Tibial nerve (tissue), 4 donors: ENCODE measurements around the gene KAZN. TPM values are rescaled to one million over a fixed set of nuclear protein-coding genes. Genes with fewer than 3 reads are reported as not detected.

Source experiments
- DNase-seq, 2 donors: peaks; one replicate each; pipeline ENCODE4 v3.0.0-alpha.2; 2019; ENCODE audit warnings: low spot score in 2 of 2
- H3K27ac ChIP-seq, 4 donors: fragments of 200-600 bp; sonication (generic) in 3 of 4; one replicate each; pipeline ENCODE4 v1.5.1; 2017 to 2019; ENCODE audit warnings: mild to moderate bottlenecking in 1 of 4
- H3K27me3 ChIP-seq, 2 donors: fragments of 200-600 bp; sonication (generic) in 1 of 2; one replicate each; pipeline versions ENCODE4 v1.5.1 to v1.6.0; 2017 to 2019
- H3K36me3 ChIP-seq, 3 donors: fragments of 200-600 bp; sonication (generic); one replicate each; pipeline ENCODE4 v1.5.1; 2018 to 2019
- H3K4me1 ChIP-seq, 4 donors: fragments of 200-600 bp; sonication (generic) in 3 of 4; one replicate each; pipeline ENCODE4 v1.5.1; 2017 to 2019
- H3K4me3 ChIP-seq, 4 donors: fragments of 200-600 bp; sonication (generic) in 3 of 4; one replicate each; pipeline ENCODE4 v1.5.1; 2017 to 2019; ENCODE audit warnings: mild to moderate bottlenecking in 1 of 4, moderate library complexity in 1 of 4
- H3K9me3 ChIP-seq, 4 donors: fragments of 200-600 bp; sonication (generic) in 3 of 4; one replicate each; pipeline ENCODE4 v1.5.1; 2017 to 2019
- CTCF ChIP-seq, 5 experiments: fragments of 200-600 bp in 3 of 5; fragments of 450-650 bp in 2 of 5; sonication (generic) in 3 of 5; IDR thresholded peaks; one replicate each; pipeline ENCODE4 v1.5.1; 2016 to 2019; ENCODE audit warnings: antibody characterized with exemption in 5 of 5, mild to moderate bottlenecking in 3 of 5, moderate library complexity in 2 of 5
- EP300 ChIP-seq, 2 donors: sonication (generic); formaldehyde crosslinking; IDR thresholded peaks; one replicate each; pipeline ENCODE4 v1.6.1; 2017; ENCODE audit warnings: antibody characterized with exemption in 2 of 2, mild to moderate bottlenecking in 1 of 2
- POLR2A ChIP-seq, 2 donors: fragments of 450-650 bp; IDR thresholded peaks; one replicate each; pipeline ENCODE4 v1.6.1; 2017; ENCODE audit warnings: antibody characterized with exemption in 2 of 2, mild to moderate bottlenecking in 2 of 2, moderate library complexity in 2 of 2
- WGBS, 2 donors: methylation state at CpG; one replicate each; pipeline ENCODE4 v1.1.5; 2018; 5-methylcytosine and 5-hydroxymethylcytosine counted together
- total RNA-seq, 4 donors: library from RNA; depleted of rRNA; stranded (reverse); fragments of >200 nt; gene quantifications; one replicate each; pipeline ENCODE4 v1.1.0, GENCODE V29; 2016

Gene KAZN
- total RNA-seq, 4 donors from 2014 or later = 16.0 to 29.2 (median 22.2) TPM

- Histone ChIP-seq H3K4me3 (no peak overlapping the region), H3K27ac (no peak overlapping the region), H3K36me3 (peaks cover 0 to 11% (median 0%) of the 10 kb centered on the region in 3 donors), H3K4me1 (no peaks in the 10 kb centered on the region), H3K9me3 (peaks cover 0 to 23% (median 2%) of the 10 kb centered on the region in 4 donors), H3K27me3 (peaks cover 0 to 7% of the 10 kb centered on the region in 2 donors)
- TF ChIP-seq CTCF (IDR thresholded peaks at IDR 0.05) (no peak), EP300 (IDR thresholded peaks at IDR 0.05) (no peak), POLR2A (IDR thresholded peaks at IDR 0.05) (no peak)
- 81 to 83% methylated on average over 4 of the region's 4 CpGs for WGBS, 2 donors
- DNase-seq = no peak
These were observed 503.3 kb downstream of the KAZN start for GRCh38 chr1:15101801-15102200.

- WGBS, 2 donors = 81 to 89% methylated on average over 8 to 9 of the region's 9 CpGs
- H3K27me3 ChIP-seq = peaks cover 0 to 7% of the 10 kb centered on the region in 2 donors
- no peaks in the 10 kb centered on the region for H3K4me1 ChIP-seq
- H3K4me3 ChIP-seq = no peak overlapping the region
- TF ChIP-seq POLR2A (IDR thresholded peaks at IDR 0.05) (no peak), EP300 (IDR thresholded peaks at IDR 0.05) (no peak), CTCF (IDR thresholded peaks at IDR 0.05) (no peak)
- H3K9me3 ChIP-seq = peaks cover 0 to 23% (median 2%) of the 10 kb centered on the region in 4 donors
- no peak for DNase-seq
- H3K27ac ChIP-seq = no peak overlapping the region
- peaks cover 0 to 11% (median 0%) of the 10 kb centered on the region in 3 donors for H3K36me3 ChIP-seq
These were observed 504.2 kb downstream of the KAZN start for GRCh38 chr1:15102646-15103045.

- H3K4me3 ChIP-seq = no peak overlapping the region
- H3K27ac ChIP-seq = no peak overlapping the region
- H3K4me1 ChIP-seq = no peaks in the 10 kb centered on the region
- no peak for DNase-seq
- peaks cover 0 to 7% of the 10 kb centered on the region in 2 donors for H3K27me3 ChIP-seq
- WGBS, 2 donors = 91 to 95% methylated on average over 17 of the region's 17 CpGs
- H3K36me3 ChIP-seq = peaks cover 0 to 11% (median 0%) of the 10 kb centered on the region in 3 donors
- TF ChIP-seq POLR2A (IDR thresholded peaks at IDR 0.05) (no peak), EP300 (IDR thresholded peaks at IDR 0.05) (no peak), CTCF (IDR thresholded peaks at IDR 0.05) (no peak)
- H3K9me3 ChIP-seq = peaks cover 0 to 23% (median 2%) of the 10 kb centered on the region in 4 donors
These were observed 504.7 kb downstream of the KAZN start for GRCh38 chr1:15103211-15103610.

GRCh38 chr1:15103906-15104305, 505.4 kb downstream of the KAZN start:
- DNase-seq = no peak
- H3K4me3 ChIP-seq = no peak overlapping the region
- H3K9me3 ChIP-seq = peaks cover 0 to 23% (median 2%) of the 10 kb centered on the region in 4 donors
- peaks cover 0 to 7% of the 10 kb centered on the region in 2 donors for H3K27me3 ChIP-seq
- no peaks in the 10 kb centered on the region for H3K4me1 ChIP-seq
- peaks cover 0 to 11% (median 0%) of the 10 kb centered on the region in 3 donors for H3K36me3 ChIP-seq
- no peak overlapping the region for H3K27ac ChIP-seq
- 76 to 87% methylated on average over 5 to 10 of the region's 10 CpGs for WGBS, 2 donors
- TF ChIP-seq POLR2A (IDR thresholded peaks at IDR 0.05) (no peak), CTCF (IDR thresholded peaks at IDR 0.05) (no peak), EP300 (IDR thresholded peaks at IDR 0.05) (no peak)

GRCh38 chr1:15104768-15105167, 506.3 kb downstream of the KAZN start:
- DNase-seq = no peak
- Histone ChIP-seq H3K4me1 (no peaks in the 10 kb centered on the region), H3K27me3 (peaks cover 0 to 7% of the 10 kb centered on the region in 2 donors), H3K36me3 (peaks cover 0 to 11% (median 0%) of the 10 kb centered on the region in 3 donors), H3K4me3 (no peak overlapping the region), H3K27ac (no peak overlapping the region), H3K9me3 (peaks cover 0 to 23% (median 2%) of the 10 kb centered on the region in 4 donors)
- TF ChIP-seq EP300 (IDR thresholded peaks at IDR 0.05) = no peak
- no peak for TF ChIP-seq CTCF (IDR thresholded peaks at IDR 0.05)
- no peak for TF ChIP-seq POLR2A (IDR thresholded peaks at IDR 0.05)
